Stimulated activated CD4-positive, alpha-beta T cell treated with anti-CD3 and anti-CD28 coated beads, TNF-alpha, amount 100 ng/mL, for 48 hours (primary cell): ENCODE data around the gene POMGNT2.
"Not testable (repeated sequence)": the region's sequence is repeated elsewhere in the genome, so short reads cannot be mapped to it uniquely, and the experiment has no call there.

Experiments used
- DNase-seq, 3 donors: peaks; one replicate each; pipeline ENCODE4 v3.0.0-alpha.2; 2020; ENCODE audit warnings: low read depth in 3 of 3

The POMGNT2 gene

GRCh38 chr3:43075904-43076661 lies 29.8 kb downstream of the POMGNT2 start:
- DNase-seq: no peak

DNA sequence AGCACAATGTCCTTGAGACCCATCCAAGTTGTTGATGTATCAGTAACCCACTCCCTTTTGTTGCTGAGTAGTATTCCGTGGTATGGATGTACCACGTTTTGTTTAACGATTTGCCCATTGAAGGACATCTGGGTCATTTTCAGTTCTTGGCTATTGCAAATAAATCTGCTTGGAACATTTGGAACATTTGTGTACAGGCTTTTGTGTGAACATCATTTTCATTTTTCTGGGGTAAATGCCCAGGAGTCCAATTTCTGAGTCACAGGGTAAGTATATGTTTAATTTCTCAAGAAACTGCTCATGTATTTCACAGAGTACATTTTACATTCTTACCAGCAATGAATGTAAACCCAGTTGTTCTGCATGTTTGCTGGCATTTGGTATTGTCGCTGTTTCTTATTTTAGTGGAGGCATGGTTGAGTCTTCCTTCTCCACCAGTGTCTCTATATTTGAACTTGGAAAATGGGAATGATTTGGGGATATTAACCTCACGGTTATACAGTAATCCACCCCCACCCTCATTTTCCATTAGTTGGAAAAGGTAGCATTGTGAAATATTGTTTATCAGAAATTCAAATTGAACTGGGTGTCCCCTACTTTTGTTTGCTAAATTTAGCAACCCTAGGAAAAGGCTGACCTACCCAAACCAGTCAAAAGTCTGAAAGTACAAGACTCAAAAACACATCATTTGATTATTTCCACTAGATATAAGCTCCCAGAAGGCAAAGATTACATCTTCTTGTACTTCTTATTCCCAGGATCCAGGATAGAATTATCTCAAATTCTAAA lies 30.8 kb downstream of the POMGNT2 start:
- no peak for DNase-seq

- no peak for DNase-seq
Measured at GRCh38 chr3:43074482-43074881, 31.4 kb downstream of the POMGNT2 start.

DNA sequence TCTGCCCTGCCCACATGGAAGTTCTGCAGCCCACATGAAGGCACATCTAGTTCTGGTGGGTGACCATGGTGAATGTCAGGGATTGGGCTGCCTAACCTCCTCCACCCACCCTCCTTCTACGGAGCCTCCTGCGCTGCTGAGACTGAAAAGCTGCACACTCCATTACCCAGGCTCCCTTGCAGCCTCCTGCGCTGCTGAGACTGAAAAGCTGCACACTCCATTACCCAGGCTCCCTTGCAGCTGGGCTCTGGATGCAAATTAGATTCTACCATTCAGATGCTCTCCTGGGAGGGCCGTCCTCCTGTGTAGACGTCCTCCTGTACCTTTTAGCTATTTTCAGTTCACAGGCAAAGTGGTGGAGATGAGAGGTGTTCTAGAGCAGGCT lies 32.1 kb downstream of the POMGNT2 start:
- DNase-seq: no peak

GRCh38 chr3:43073116-43073835 lies 32.6 kb downstream of the POMGNT2 start:
- DNase-seq: no peak

DNA sequence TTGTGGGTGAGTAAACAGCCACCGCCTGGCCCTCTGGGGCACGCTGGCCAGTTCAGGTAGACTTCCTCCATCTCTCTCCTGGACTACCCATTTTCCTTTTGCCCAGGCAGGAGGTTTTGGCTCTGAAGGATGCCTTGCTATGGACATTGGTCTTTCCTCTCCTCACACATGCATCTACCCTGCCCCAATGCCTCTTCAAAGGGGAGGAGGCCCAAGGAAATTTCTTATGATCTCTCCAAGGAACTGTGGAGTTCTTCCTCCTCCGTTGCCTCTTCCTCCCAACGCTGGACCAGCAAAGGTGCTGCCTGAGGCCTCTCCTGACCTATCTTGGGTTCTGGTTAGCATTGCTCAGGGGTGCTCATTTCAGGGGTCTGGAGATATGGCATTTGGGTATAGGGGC lies 33.5 kb downstream of the POMGNT2 start:
- no peak for DNase-seq

GRCh38 chr3:43071313-43071893 lies 34.5 kb downstream of the POMGNT2 start:
- DNase-seq: peak in 1 of 3 donors; percentile 18

DNA sequence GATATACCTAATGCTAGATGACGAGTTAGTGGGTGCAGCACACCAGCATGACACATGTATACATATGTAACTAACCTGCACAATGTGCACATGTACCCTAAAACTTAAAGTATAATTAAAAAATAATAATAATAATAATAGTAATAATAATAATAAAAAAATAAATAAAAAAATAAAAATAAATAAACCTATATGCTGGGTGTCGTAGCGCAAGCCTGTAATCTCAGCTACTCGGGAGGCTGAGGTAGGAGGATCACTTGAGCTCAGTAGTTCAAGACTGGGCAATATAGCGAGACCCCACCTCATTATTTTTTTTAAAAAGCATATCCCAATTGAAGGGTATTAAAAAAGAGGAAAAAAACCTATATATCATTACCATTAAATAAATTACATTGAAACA lies 35.2 kb downstream of the POMGNT2 start:
- DNase-seq: not testable (repeated sequence)

DNA sequence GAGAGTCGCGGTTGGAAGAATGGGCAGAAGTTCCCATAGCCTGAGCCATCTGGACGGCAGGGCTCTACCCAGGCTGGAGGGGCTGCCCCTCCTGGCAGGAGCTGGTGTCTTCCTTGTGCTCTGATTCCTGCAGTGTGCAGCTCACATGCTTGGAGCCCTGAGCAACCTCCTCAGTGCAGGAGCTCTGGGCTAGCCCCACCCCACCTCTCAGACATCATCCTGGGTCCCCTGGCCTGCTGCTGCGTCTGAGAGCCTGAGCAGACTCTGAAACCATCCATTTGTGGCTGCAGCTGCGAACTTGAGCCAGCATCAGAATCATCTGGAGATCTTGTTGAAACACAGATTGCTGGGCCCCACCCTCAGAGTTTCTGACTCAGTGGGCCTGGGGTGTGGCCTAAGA lies 42.8 kb downstream of the POMGNT2 start:
- no peak for DNase-seq

DNA sequence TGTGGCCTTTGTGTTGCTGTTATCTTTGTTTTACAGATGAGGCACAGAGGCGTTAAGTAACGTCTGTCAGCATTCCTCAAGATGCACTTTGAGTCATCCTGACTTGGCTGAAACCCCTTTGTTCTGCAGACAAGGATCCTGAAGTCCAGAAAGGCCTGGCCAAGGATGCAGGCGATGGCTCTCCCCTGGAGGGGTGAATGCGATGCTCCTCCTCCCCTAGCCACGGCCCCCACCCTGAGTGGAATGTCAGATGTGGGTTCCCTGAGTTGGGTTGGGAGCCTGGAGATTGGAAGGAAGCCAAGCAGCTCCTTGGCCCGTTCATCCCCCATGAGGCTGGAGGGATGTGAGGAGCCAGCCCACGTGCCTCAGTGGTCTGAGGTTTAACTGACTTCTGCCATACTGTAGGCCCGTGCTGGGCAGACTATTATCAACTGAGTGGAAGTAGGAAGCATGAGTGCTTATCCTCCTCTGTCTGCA lies 43.3 kb downstream of the POMGNT2 start:
- DNase-seq: no peak

- DNase-seq: no peak
Measured at GRCh38 chr3:43062040-43062563, 43.8 kb downstream of the POMGNT2 start.

- no peak for DNase-seq
Measured at GRCh38 chr3:43061101-43061895, 44.6 kb downstream of the POMGNT2 start.

DNA sequence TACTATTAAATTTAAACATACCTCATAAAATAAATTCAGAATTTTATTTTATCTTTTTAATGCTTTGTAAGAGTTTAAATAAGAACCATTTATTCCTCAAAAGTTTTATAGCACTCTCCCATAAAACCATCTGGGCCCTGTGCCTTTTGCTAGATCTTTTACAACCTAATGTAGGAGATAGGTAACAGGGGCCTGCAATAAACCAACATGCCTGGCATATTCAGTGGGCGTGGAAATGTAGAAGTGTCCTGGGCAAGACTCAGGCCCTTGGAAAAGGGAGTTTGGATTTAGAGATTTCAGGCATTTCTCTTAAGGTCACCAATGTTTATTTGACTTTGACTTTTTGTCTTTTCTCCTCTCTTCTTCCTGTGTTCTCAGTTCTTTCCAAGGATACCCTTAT lies 46.4 kb downstream of the POMGNT2 start:
- no peak for DNase-seq

GRCh38 chr3:43055806-43056770 lies 49.8 kb downstream of the POMGNT2 start:
- no peak for DNase-seq

GRCh38 chr3:43055393-43055792 lies 50.5 kb downstream of the POMGNT2 start:
- no peak for DNase-seq

GRCh38 chr3:43054754-43055153 lies 51.1 kb downstream of the POMGNT2 start:
- DNase-seq: no peak

DNA sequence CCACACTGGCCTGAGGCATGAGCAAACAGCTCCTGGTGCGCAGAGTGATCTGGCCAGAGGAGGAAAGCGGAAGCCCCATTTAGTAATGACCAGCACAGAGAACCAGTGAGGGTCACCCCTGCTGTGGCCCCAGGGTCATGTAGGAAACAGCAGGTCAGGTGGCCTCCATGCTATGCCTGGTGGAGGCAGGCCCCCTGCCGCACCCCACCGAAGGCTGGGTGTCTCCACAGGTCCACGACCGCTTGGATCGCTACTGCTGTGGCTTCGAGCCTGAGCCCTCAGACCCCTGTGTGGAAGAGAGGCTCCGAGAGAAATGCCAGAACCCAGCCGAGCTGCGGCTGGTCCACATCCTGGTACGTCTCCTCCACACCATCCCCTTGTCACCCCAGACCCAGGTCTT lies 52.6 kb downstream of the POMGNT2 start:
- DNase-seq: no peak

GRCh38 chr3:43048470-43048869 lies 57.4 kb downstream of the POMGNT2 start:
- no peak for DNase-seq

DNA sequence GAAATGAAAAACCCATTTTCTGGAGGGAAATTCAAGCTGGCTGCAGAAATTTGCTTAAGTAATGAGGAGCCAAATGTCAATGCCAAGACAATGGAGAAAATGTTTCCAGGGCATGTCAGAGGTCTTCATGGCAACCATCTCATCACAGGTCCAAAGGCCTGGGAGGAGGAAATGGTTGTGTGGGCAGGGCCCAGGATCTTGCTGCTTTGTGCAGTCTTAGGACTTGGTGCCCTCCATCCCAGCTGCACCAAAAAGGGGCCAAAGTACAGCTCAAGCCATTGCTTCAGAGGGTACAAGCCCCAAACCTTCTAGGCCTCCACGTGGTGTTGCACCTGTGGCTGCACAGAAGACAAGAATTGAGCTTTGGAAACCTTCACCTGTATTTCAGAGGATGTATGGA lies 59.3 kb downstream of the POMGNT2 start:
- DNase-seq: no peak

- DNase-seq: not testable (repeated sequence)
Measured at GRCh38 chr3:43045079-43045478, 60.8 kb downstream of the POMGNT2 start.
